HG03045 (cell line): ENCODE results near the gene XAGE1B.
"Not testable (repeated sequence)": the region's sequence is repeated elsewhere in the genome, so short reads cannot be mapped to it uniquely, and the experiment has no call there.

Experiments used
- ATAC-seq: cut with Tn5 transposase; IDR thresholded peaks from one replicate; pipeline ENCODE4 v1.9.1; 2021; ENCODE audit warnings: mild to moderate bottlenecking, moderate library complexity; ENCODE audit not compliant: unreplicated experiment

XAGE1B gene

GRCh38 chrX:52516987-52517325 is at the start of gene XAGE1B:
XAGE1B (minus strand) TSS chrX:52517063; CDS start chrX:52515527, 1,536 bp downstream.
- not testable (repeated sequence) for ATAC-seq

GRCh38 chrX:52563105-52563504 is 46.2 kb upstream of the XAGE1B start:
- ATAC-seq = no peak

GRCh38 chrX:52558140-52558539 is 41.3 kb upstream of the XAGE1B start:
- ATAC-seq = no peak

- ATAC-seq = no peak
These were observed 39.9 kb upstream of the XAGE1B start for GRCh38 chrX:52556741-52557140.

- no peak for ATAC-seq
These were observed 37.3 kb upstream of the XAGE1B start for GRCh38 chrX:52553995-52554642.

- ATAC-seq = not testable (repeated sequence)
These were observed 31.9 kb upstream of the XAGE1B start for GRCh38 chrX:52548769-52549168.

- ATAC-seq = no peak
These were observed 27.4 kb upstream of the XAGE1B start for GRCh38 chrX:52544147-52544840.

- no peak for ATAC-seq
These were observed 25.4 kb upstream of the XAGE1B start for GRCh38 chrX:52542311-52542710.

GRCh38 chrX:52541051-52541450 is 24.2 kb upstream of the XAGE1B start:
- not testable (repeated sequence) for ATAC-seq

GRCh38 chrX:52516110-52516986 is 515 bp downstream of the XAGE1B start:
- ATAC-seq = not testable (repeated sequence)

GRCh38 chrX:52511126-52511525 is 5.7 kb downstream of the XAGE1B start:
- ATAC-seq = not testable (repeated sequence)

- ATAC-seq = no peak
These were observed 6.9 kb downstream of the XAGE1B start for GRCh38 chrX:52509916-52510315.

- no peak for ATAC-seq
These were observed 9.5 kb downstream of the XAGE1B start for GRCh38 chrX:52507331-52507730.

- no peak for ATAC-seq
These were observed 12.3 kb downstream of the XAGE1B start for GRCh38 chrX:52504551-52504950.

- not testable (repeated sequence) for ATAC-seq
These were observed 15.5 kb downstream of the XAGE1B start for GRCh38 chrX:52501362-52501761.

GRCh38 chrX:52496419-52496772 is 20.5 kb downstream of the XAGE1B start:
- ATAC-seq = not testable (repeated sequence)

- not testable (repeated sequence) for ATAC-seq
These were observed 21.1 kb downstream of the XAGE1B start, which contains the start of gene XAGE1A for GRCh38 chrX:52495545-52496418. XAGE1A (plus strand) TSS chrX:52495808; CDS start chrX:52497362, 1,554 bp downstream.

- ATAC-seq = not testable (repeated sequence)
These were observed 45.6 kb downstream of the XAGE1B start for GRCh38 chrX:52471301-52471700.
